Activated CD8-positive, alpha-beta T cell treated with anti-CD3 and anti-CD28 coated beads for 36 hours (primary cell): Measurements from ENCODE around the gene B4GAT1. TPM values are rescaled to one million over a fixed set of nuclear protein-coding genes. Genes with fewer than 3 reads are reported as not detected.
A peak's percentile ranks its signal among the peaks of the same experiment; 100 is the strongest.

Experiments
- ATAC-seq: fragments of 200-7000 bp; cut with Tn5 transposase; one replicate; pipeline ENCODE4 v1.10.0; 2021; ENCODE audit warnings: mild to moderate bottlenecking, moderate library complexity
- CTCF ChIA-PET: fragments of 350-600 bp; sonication (Branson Sonifier 250); formaldehyde crosslinking; loops from one replicate; lab custom pipeline; 2021; ENCODE audit warnings: antibody characterized with exemption; lab: Charles Lee
- POLR2A ChIA-PET: fragments of 350-600 bp; sonication (Branson Sonifier 250); formaldehyde crosslinking; loops from one replicate; lab custom pipeline; 2021; ENCODE audit warnings: antibody characterized with exemption; lab: Charles Lee
- DNase-seq: peaks from one replicate; pipeline ENCODE4 v3.0.0-alpha.2; 2020
- H3K27ac Mint-ChIP-seq: one replicate; pipeline ENCODE4 v1.8.0; 2021; ENCODE audit warnings: mild to moderate bottlenecking, mixed read lengths
- H3K27me3 Mint-ChIP-seq: one replicate; pipeline ENCODE4 v1.8.0; 2021; ENCODE audit warnings: mixed read lengths
- H3K36me3 Mint-ChIP-seq: one replicate; pipeline ENCODE4 v1.8.0; 2021; ENCODE audit warnings: low read depth, mixed read lengths
- H3K4me1 Mint-ChIP-seq: one replicate; pipeline ENCODE4 v1.8.0; 2021; ENCODE audit warnings: low read depth, mixed read lengths
- H3K4me3 Mint-ChIP-seq: one replicate; pipeline ENCODE4 v1.8.0; 2021; ENCODE audit warnings: mild to moderate bottlenecking, moderate library complexity, mixed read lengths
- H3K9me3 Mint-ChIP-seq: one replicate; pipeline ENCODE4 v1.8.0; 2021; ENCODE audit warnings: mixed read lengths
- CTCF ChIP-seq: fragments of 200-600 bp; IDR thresholded peaks from one replicate; pipeline ENCODE4 v1.8.0; 2022; ENCODE audit warnings: antibody characterized with exemption, mild to moderate bottlenecking
- intact Hi-C: fragments of 100-400 bp; cut with micrococcal nuclease; formaldehyde crosslinking; loops from one replicate; pipeline ENCODE4 v1.10.0; 2022
- total RNA-seq, 2 experiments: library from RNA; stranded (reverse); gene quantifications; one replicate each; pipeline ENCODE4 v1.2.3, GENCODE V29; 2021

B4GAT1 gene
- total RNA-seq, 2 experiments from 2014 or later = 9.4 to 9.5 TPM

GRCh38 chr11:66344550-66345315, 2.7 kb downstream of the B4GAT1 start, which contains the start of gene BRMS1:
Gene BRMS1, minus strand, starts transcription at chr11:66345104. Its CDS starts 2,870 bp downstream, at chr11:66342234.
- peak; percentile 78 for ATAC-seq
- peak; percentile 99 for DNase-seq
- intact Hi-C loops = loop anchor here (5.0 kb wide), 1 partner anchor 32 kb away; no protein-coding TSS in a partner anchor
- ChIA-PET CTCF (interaction anchor here (0.8 to 5.5 kb wide), 12 partner anchors 9 to 333 kb away, joined by 3 to 44 read pairs (median 4); partner anchors contain the start of genes RIN1 and YIF1A), POLR2A (interaction anchor here (0.8 to 3.3 kb wide), 12 partner anchors 9 to 63 kb away, joined by 3 to 22 read pairs (median 3); partner anchors contain the start of genes CD248, RIN1 and SLC29A2)
- peak within 1 kb of the TSS; percentile 95 for H3K4me3 Mint-ChIP-seq
- H3K27me3 Mint-ChIP-seq = peaks cover 2% of the 10 kb centered on the region
- no peaks in the 10 kb centered on the region for H3K9me3 Mint-ChIP-seq
- H3K27ac Mint-ChIP-seq = peak within 1 kb of the TSS; percentile 92
- H3K4me1 Mint-ChIP-seq = peaks cover 43% of the 10 kb centered on the region
- H3K36me3 Mint-ChIP-seq = peaks cover 13% of the 10 kb centered on the region
- TF ChIP-seq CTCF = peak; percentile 14

- DNase-seq (no peak), ATAC-seq (no peak)
- intact Hi-C loops = no loop called here
- Mint-ChIP-seq H3K27me3 (peaks cover 2% of the 10 kb centered on the region), H3K9me3 (no peaks in the 10 kb centered on the region), H3K4me3 (peak overlapping the region; percentile 95), H3K36me3 (peaks cover 22% of the 10 kb centered on the region), H3K27ac (no peak overlapping the region), H3K4me1 (peaks cover 44% of the 10 kb centered on the region)
- ChIA-PET CTCF (interaction anchor here (0.8 to 2.5 kb wide), 4 partner anchors 13 to 75 kb away, joined by 3 to 9 read pairs (median 4); no protein-coding TSS in a partner anchor), POLR2A (interaction anchor here (1.4 to 2.9 kb wide), 3 partner anchors 17 to 31 kb away, joined by 3 to 11 read pairs (median 10); partner anchors contain the start of gene CD248)
- no peak for TF ChIP-seq CTCF
Observed at GRCh38 chr11:66343176-66343575, 4.3 kb downstream of the B4GAT1 start.

- Mint-ChIP-seq H3K36me3 (peaks cover 35% of the 10 kb centered on the region), H3K4me1 (peaks cover 55% of the 10 kb centered on the region), H3K27ac (no peak overlapping the region), H3K27me3 (no peaks in the 10 kb centered on the region), H3K9me3 (no peaks in the 10 kb centered on the region), H3K4me3 (no peak overlapping the region)
- ATAC-seq (no peak), DNase-seq (no peak)
- POLR2A ChIA-PET = no interaction called here
- CTCF ChIA-PET = interaction anchor here (0.8 to 2.5 kb wide), 3 partner anchors 22 to 97 kb away, joined by 3 to 9 read pairs (median 3); partner anchors contain the start of gene MRPL11
- intact Hi-C loops = no loop called here
- no peak for TF ChIP-seq CTCF
Observed at GRCh38 chr11:66341502-66342126, 5.8 kb downstream of the B4GAT1 start.

DNA sequence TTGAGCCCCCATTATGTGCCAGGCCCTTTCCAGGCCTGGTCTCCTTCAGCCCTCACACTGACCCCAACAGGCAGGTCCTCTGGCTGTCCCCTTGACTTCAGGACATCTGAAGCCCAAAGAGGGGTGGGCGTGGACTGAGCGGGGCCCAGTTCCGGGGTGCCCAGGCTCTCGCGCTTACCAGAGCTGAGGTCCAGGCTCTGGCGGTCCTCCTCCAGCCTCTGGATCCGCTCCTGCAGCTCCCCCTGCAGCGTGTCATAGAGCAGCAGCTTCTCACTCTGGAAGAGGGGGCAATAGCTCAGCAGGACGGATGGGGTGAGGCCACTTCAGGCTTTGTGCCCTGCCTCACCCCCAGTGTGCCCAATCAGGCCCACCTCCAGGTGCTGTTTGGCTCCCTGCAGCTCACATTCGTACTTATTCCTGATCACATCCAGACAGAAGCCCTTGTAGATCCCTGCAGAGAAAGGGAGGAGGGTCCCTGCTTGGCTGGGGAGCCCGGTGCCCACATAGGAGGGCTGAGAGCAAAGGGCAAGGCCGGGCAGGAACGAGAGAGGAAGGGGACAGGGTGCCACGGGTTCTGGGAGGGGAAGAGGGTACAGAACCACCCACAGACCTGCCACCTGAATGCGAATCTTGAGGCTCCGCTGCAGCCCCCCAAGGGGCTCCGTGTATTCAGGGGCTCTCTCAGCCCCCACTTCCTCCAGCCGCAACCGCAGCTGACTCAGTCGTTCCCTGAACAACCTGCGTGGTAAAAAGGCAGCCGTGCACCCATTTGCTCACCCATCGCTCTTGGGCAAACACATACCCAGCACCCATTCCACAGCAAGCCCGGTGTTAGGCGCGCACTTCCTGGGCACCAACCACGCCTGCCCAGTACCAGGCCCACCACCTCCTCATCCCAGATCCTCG, 6.6 kb downstream of the B4GAT1 start:
- DNase-seq = no peak
- no peak overlapping the region for H3K27ac Mint-ChIP-seq
- no peak for ATAC-seq
- peaks cover 56% of the 10 kb centered on the region for H3K4me1 Mint-ChIP-seq
- no peak for TF ChIP-seq CTCF
- peaks cover 35% of the 10 kb centered on the region for H3K36me3 Mint-ChIP-seq
- H3K9me3 Mint-ChIP-seq = no peaks in the 10 kb centered on the region
- no peak overlapping the region for H3K4me3 Mint-ChIP-seq
- ChIA-PET CTCF (interaction anchor here (0.8 to 1.8 kb wide), 2 partner anchors 23 to 29 kb away, joined by 3 to 6 read pairs; no protein-coding TSS in a partner anchor), POLR2A (interaction anchor here (1.3 kb wide), 1 partner anchor 15 kb away, joined by 6 read pairs; no protein-coding TSS in a partner anchor)
- no peaks in the 10 kb centered on the region for H3K27me3 Mint-ChIP-seq
- intact Hi-C loops = no loop called here
